WERI-Rb-1 (cell line): Measurements from ENCODE around the gene CARNS1.

Experiments used
- DNase-seq: peaks from one replicate; pipeline ENCODE4 v3.0.0-alpha.2; 2020
- H3K27ac ChIP-seq: fragments of 250-450 bp; sonication (Bioruptor Pico); 2 replicates; pipeline ENCODE4 v1.5.1; 2020; ENCODE audit warnings: mild to moderate bottlenecking, moderate library complexity
- H3K27me3 ChIP-seq: fragments of 250-450 bp; sonication (Bioruptor Pico); 2 replicates; pipeline ENCODE4 v1.5.1; 2021; ENCODE audit warnings: mild to moderate bottlenecking, low read depth, moderate library complexity; ENCODE audit not compliant: insufficient read depth, severe bottlenecking
- H3K36me3 ChIP-seq: fragments of 250-450 bp; sonication (Bioruptor Pico); 2 replicates; pipeline ENCODE4 v1.5.1; 2020; ENCODE audit warnings: mild to moderate bottlenecking, moderate library complexity
- H3K4me3 ChIP-seq: 2 replicates; pipeline ENCODE4 v1.5.1; 2011; ENCODE audit warnings: low read depth, mild to moderate bottlenecking, control low read depth, low read length
- H3K9me3 ChIP-seq: fragments of 250-450 bp; sonication (Bioruptor Pico); 2 replicates; pipeline ENCODE4 v1.5.1; 2021; ENCODE audit warnings: mild to moderate bottlenecking, moderate library complexity; ENCODE audit not compliant: severe bottlenecking
- CTCF ChIP-seq: IDR thresholded peaks from 2 replicates; pipeline ENCODE4 v1.5.1; 2011; ENCODE audit warnings: low read depth, mild to moderate bottlenecking, control low read depth, inconsistent platforms, low read length

CARNS1 gene

GRCh38 chr11:67382276-67383136 is 33.0 kb upstream of the CARNS1 start:
- H3K36me3 ChIP-seq: no peaks in the 10 kb centered on the region
- peak; percentile 82 for DNase-seq
- H3K27me3 ChIP-seq: no peaks in the 10 kb centered on the region

GRCh38 chr11:67384851-67385366 is 30.6 kb upstream of the CARNS1 start:
- no peak for TF ChIP-seq CTCF
- Histone ChIP-seq H3K27ac (no peak overlapping the region), H3K4me3 (no peak overlapping the region), H3K36me3 (no peaks in the 10 kb centered on the region), H3K27me3 (no peaks in the 10 kb centered on the region), H3K9me3 (no peaks in the 10 kb centered on the region)
- no peak for DNase-seq

More at GRCh38 chr11:67382276-67383136, 33.0 kb upstream of the CARNS1 start:
- Histone ChIP-seq H3K4me3 (no peak overlapping the region), H3K9me3 (no peaks in the 10 kb centered on the region), H3K27ac (no peak overlapping the region)
- peak; percentile 99 for TF ChIP-seq CTCF

- Histone ChIP-seq H3K27me3 (no peaks in the 10 kb centered on the region), H3K4me3 (peak overlapping the region; percentile 0; the same call in 1 of the 2 replicates), H3K36me3 (no peaks in the 10 kb centered on the region), H3K27ac (peak overlapping the region; percentile 88), H3K9me3 (no peaks in the 10 kb centered on the region)
- no peak for TF ChIP-seq CTCF
- peak; percentile 65 for DNase-seq
Observed at GRCh38 chr11:67387069-67387468, 28.4 kb upstream of the CARNS1 start.

GRCh38 chr11:67387518-67387917 is 28.0 kb upstream of the CARNS1 start:
- peak; percentile 92 for DNase-seq
- Histone ChIP-seq H3K4me3 (peak overlapping the region; percentile 14; the same call in 1 of the 2 replicates), H3K9me3 (no peaks in the 10 kb centered on the region), H3K27ac (peak overlapping the region; percentile 88), H3K36me3 (peaks cover under 1% of the 10 kb centered on the region; the same call in 1 of the 2 replicates), H3K27me3 (no peaks in the 10 kb centered on the region)
- TF ChIP-seq CTCF: no peak

- DNase-seq: peak; percentile 78
Observed at GRCh38 chr11:67389477-67389876, 26.0 kb upstream of the CARNS1 start.

More at GRCh38 chr11:67389477-67389876, 26.0 kb upstream of the CARNS1 start:
- H3K4me3 ChIP-seq: no peak overlapping the region
- H3K9me3 ChIP-seq: no peaks in the 10 kb centered on the region
- peaks cover 17% of the 10 kb centered on the region for H3K36me3 ChIP-seq
- H3K27me3 ChIP-seq: no peaks in the 10 kb centered on the region
- peak overlapping the region; percentile 88 for H3K27ac ChIP-seq
- TF ChIP-seq CTCF: peak; percentile 83
